PC-9 (cell line): ENCODE data around the gene LCA5.

Source experiments
- EZH2 ChIP-seq: fragments of 200-600 bp; sonication (generic); IDR thresholded peaks from 2 replicates; pipeline ENCODE4 v1.8.0; 2017; ENCODE audit warnings: antibody characterized with exemption, low read depth
- TF ChIP-seq, protein P1 (sequence below): fragments of 200-600 bp; sonication (generic); conservative IDR thresholded peaks from 2 replicates; pipeline ENCODE4 v1.6.1; 2017; ENCODE audit warnings: mixed run types, antibody characterized with exemption, mild to moderate bottlenecking, moderate library complexity

DNA sequence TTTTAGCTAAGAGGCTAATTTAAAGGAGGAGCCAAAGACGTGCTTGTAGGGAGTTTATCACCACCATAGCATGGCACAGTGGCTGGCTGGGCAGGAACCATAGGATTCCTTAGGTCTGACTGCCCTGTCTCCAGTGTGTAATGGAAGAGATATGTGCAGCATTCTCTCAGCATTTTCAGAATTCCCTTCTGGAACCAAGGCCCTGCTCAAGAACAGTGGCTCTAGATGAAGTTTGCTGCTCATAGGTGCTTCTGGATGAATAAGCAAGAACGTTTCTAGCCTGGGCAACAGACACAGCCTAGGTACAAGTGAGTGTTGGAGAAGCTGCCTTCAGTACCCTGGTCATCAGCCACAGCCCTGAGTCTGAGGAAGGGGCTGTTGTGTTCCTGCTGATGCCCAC, 69.1 kb downstream of the LCA5 start:
- TF ChIP-seq, protein P1, sequence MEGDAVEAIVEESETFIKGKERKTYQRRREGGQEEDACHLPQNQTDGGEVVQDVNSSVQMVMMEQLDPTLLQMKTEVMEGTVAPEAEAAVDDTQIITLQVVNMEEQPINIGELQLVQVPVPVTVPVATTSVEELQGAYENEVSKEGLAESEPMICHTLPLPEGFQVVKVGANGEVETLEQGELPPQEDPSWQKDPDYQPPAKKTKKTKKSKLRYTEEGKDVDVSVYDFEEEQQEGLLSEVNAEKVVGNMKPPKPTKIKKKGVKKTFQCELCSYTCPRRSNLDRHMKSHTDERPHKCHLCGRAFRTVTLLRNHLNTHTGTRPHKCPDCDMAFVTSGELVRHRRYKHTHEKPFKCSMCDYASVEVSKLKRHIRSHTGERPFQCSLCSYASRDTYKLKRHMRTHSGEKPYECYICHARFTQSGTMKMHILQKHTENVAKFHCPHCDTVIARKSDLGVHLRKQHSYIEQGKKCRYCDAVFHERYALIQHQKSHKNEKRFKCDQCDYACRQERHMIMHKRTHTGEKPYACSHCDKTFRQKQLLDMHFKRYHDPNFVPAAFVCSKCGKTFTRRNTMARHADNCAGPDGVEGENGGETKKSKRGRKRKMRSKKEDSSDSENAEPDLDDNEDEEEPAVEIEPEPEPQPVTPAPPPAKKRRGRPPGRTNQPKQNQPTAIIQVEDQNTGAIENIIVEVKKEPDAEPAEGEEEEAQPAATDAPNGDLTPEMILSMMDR, result no peak
- no peak for TF ChIP-seq EZH2
